Suprapubic skin (tissue), 3 donors: Measurements from ENCODE around the gene DSTYK.

ENCODE experiments used
- POLR2A ChIP-seq, 2 donors: fragments of 450-650 bp; IDR thresholded peaks; one replicate each; pipeline ENCODE4 v1.6.1; 2017; ENCODE audit warnings: antibody characterized with exemption in 2 of 2, mild to moderate bottlenecking in 2 of 2, moderate library complexity in 2 of 2
- TF ChIP-seq, protein P1 (sequence below), 2 donors: fragments of 200-600 bp in 1 of 2; fragments of 450-650 bp in 1 of 2; sonication (generic) in 1 of 2; IDR thresholded peaks; one replicate each; pipeline ENCODE4 v1.5.1; 2016 to 2019; ENCODE audit warnings: antibody characterized with exemption in 2 of 2, mild to moderate bottlenecking in 1 of 2, moderate library complexity in 1 of 2

DNA sequence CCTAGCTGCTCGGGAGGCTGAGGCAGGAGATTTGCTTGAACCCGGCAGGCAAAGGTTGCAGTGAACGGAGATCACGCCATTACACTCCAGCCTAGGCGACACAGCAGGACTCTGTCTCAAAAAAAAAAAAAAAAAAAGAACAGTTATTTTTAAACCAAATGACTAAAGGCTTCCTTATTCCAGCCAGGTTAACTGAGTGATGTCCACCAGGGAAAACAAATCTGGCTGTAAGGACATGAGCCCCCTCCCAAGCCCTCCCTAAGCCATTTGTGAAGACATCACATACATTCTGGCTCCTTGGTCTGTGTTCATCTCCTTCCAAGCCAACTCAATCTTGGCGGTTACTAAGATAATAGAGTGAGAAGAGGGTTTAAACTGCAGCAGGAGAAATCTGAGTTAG is 24.4 kb upstream of the DSTYK start:
- TF ChIP-seq, protein P1, sequence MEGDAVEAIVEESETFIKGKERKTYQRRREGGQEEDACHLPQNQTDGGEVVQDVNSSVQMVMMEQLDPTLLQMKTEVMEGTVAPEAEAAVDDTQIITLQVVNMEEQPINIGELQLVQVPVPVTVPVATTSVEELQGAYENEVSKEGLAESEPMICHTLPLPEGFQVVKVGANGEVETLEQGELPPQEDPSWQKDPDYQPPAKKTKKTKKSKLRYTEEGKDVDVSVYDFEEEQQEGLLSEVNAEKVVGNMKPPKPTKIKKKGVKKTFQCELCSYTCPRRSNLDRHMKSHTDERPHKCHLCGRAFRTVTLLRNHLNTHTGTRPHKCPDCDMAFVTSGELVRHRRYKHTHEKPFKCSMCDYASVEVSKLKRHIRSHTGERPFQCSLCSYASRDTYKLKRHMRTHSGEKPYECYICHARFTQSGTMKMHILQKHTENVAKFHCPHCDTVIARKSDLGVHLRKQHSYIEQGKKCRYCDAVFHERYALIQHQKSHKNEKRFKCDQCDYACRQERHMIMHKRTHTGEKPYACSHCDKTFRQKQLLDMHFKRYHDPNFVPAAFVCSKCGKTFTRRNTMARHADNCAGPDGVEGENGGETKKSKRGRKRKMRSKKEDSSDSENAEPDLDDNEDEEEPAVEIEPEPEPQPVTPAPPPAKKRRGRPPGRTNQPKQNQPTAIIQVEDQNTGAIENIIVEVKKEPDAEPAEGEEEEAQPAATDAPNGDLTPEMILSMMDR (IDR thresholded peaks at IDR 0.05): no peak
- no peak for TF ChIP-seq POLR2A (IDR thresholded peaks at IDR 0.05)
